HL-60 (cell line): ENCODE results near the gene CLDN2.

Experiments
- DNase-seq, 2 experiments: peaks; one replicate each; pipeline ENCODE4 v3.0.0-alpha.2; 2010 to 2020; ENCODE audit warnings: low read depth in 1 of 2, low spot score in 1 of 2
- H3K27ac ChIP-seq: fragments of 250-450 bp; sonication (Bioruptor Pico); replicated peaks from 2 replicates; pipeline ENCODE4 v1.5.1; 2020; ENCODE audit warnings: mild to moderate bottlenecking, moderate library complexity
- H3K27me3 ChIP-seq: fragments of 250-450 bp; sonication (Bioruptor Pico); 2 replicates; pipeline ENCODE4 v1.5.1; 2021; ENCODE audit warnings: mild to moderate bottlenecking, moderate library complexity; ENCODE audit not compliant: insufficient read depth, poor library complexity, severe bottlenecking
- H3K4me3 ChIP-seq: replicated peaks from 2 replicates; pipeline ENCODE4 v1.5.1; 2011; ENCODE audit warnings: mild to moderate bottlenecking, control low read depth, low read length; ENCODE audit not compliant: insufficient read depth
- GABPA ChIP-seq: IDR thresholded peaks from 2 replicates; pipeline ENCODE4 v1.6.1; 2012; ENCODE audit warnings: low read depth
- POLR2AphosphoS5 ChIP-seq: IDR thresholded peaks from 2 replicates; pipeline ENCODE4 v1.6.1; 2012; ENCODE audit warnings: low read depth
- SPI1 ChIP-seq: IDR thresholded peaks from 2 replicates; pipeline ENCODE4 v1.6.1; 2012; ENCODE audit warnings: low read depth, mild to moderate bottlenecking, borderline replicate concordance
- TF ChIP-seq, protein P1 (sequence below): IDR thresholded peaks from 2 replicates; pipeline ENCODE4 v1.6.1; 2012; ENCODE audit warnings: low read depth; ENCODE audit not compliant: insufficient replicate concordance
- TF ChIP-seq, protein P2 (sequence below): IDR thresholded peaks from one replicate; pipeline ENCODE4 v1.5.1; 2011; ENCODE audit warnings: low read length, control low read depth, inconsistent platforms; ENCODE audit not compliant: insufficient read depth

Gene CLDN2

DNA sequence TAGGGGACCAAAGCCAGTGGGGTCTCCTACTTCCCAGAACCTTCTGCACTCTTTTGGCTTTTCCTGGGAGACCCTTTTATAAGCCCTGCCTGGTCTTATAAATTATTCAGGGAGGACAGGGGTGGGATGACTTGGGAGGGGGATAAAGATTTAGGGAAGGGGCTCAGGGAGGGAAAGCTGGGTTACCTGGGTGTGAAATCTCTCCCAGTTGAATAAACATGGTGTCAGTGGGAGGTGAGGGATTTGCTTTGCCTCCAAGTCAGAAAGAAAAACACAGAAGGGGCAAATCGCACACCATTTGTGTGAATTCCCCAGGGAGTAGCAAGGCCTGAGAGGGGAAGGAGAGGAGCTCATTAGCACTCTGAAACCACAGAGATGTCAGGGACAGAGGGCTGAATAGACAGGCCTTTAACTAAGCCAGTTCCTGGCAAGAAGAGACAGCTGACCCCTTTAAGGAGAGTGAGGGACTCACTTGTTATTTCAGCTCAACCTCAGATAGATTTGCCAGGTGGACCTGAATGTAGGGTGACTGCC, 16.8 kb upstream of the CLDN2 start, which contains the start of gene RIPPLY1:
Gene RIPPLY1 (minus strand): TSS at position 51 of the 534 bp plus-strand sequence. CDS start 54 bp downstream, outside the sequence.
- Histone ChIP-seq H3K4me3 (no peak within 1 kb of the TSS), H3K27me3 (no peaks in the 10 kb centered on the region)

GRCh38 chrX:106903856-106904528, 16.2 kb upstream of the CLDN2 start:
- Histone ChIP-seq H3K27me3 (no peaks in the 10 kb centered on the region), H3K4me3 (no peak overlapping the region), H3K27ac (no peak overlapping the region)
- no peak for TF ChIP-seq SPI1
- DNase-seq = no peak

More for the DNA sequence above, 16.8 kb upstream of the CLDN2 start, which contains the start of gene RIPPLY1:
- H3K27ac ChIP-seq = no peak within 1 kb of the TSS
- DNase-seq = no peak
- no peak for TF ChIP-seq SPI1
- TF ChIP-seq GABPA = no peak
- no peak for TF ChIP-seq POLR2AphosphoS5
- TF ChIP-seq, protein P1, sequence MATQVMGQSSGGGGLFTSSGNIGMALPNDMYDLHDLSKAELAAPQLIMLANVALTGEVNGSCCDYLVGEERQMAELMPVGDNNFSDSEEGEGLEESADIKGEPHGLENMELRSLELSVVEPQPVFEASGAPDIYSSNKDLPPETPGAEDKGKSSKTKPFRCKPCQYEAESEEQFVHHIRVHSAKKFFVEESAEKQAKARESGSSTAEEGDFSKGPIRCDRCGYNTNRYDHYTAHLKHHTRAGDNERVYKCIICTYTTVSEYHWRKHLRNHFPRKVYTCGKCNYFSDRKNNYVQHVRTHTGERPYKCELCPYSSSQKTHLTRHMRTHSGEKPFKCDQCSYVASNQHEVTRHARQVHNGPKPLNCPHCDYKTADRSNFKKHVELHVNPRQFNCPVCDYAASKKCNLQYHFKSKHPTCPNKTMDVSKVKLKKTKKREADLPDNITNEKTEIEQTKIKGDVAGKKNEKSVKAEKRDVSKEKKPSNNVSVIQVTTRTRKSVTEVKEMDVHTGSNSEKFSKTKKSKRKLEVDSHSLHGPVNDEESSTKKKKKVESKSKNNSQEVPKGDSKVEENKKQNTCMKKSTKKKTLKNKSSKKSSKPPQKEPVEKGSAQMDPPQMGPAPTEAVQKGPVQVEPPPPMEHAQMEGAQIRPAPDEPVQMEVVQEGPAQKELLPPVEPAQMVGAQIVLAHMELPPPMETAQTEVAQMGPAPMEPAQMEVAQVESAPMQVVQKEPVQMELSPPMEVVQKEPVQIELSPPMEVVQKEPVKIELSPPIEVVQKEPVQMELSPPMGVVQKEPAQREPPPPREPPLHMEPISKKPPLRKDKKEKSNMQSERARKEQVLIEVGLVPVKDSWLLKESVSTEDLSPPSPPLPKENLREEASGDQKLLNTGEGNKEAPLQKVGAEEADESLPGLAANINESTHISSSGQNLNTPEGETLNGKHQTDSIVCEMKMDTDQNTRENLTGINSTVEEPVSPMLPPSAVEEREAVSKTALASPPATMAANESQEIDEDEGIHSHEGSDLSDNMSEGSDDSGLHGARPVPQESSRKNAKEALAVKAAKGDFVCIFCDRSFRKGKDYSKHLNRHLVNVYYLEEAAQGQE = no peak
- TF ChIP-seq, protein P2, sequence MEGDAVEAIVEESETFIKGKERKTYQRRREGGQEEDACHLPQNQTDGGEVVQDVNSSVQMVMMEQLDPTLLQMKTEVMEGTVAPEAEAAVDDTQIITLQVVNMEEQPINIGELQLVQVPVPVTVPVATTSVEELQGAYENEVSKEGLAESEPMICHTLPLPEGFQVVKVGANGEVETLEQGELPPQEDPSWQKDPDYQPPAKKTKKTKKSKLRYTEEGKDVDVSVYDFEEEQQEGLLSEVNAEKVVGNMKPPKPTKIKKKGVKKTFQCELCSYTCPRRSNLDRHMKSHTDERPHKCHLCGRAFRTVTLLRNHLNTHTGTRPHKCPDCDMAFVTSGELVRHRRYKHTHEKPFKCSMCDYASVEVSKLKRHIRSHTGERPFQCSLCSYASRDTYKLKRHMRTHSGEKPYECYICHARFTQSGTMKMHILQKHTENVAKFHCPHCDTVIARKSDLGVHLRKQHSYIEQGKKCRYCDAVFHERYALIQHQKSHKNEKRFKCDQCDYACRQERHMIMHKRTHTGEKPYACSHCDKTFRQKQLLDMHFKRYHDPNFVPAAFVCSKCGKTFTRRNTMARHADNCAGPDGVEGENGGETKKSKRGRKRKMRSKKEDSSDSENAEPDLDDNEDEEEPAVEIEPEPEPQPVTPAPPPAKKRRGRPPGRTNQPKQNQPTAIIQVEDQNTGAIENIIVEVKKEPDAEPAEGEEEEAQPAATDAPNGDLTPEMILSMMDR = no peak

DNA sequence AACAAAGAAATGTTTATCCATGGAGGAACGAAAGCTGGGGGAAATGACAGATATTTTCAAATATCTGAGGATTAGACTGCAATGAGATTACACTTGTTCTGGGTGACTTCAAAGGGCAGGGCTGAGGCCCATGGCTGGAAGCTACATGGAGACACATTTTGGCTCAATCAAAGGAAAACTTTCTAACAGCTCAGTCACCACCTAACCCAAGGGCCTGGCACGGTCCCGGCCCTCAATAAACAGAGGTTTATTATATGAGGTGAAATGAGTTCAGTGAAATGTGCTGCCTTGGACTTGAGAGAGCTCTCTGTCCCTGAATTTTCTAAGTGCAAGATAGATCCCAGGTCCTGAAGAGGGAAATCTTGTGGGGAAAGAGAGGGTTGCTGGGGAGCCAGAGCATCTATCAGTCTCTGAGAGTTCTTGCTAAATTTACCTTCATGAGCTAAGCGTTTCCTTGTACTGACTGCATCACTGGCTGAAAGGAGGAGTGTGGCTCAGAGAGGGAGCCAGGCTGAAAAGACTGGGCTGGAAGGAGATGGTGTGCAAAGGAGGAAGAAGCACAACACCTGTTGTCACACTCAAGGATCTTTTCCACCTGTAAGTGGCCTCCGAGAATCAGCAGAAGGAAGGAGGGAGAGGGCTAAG, 15.0 kb upstream of the CLDN2 start:
- DNase-seq = no peak
- no peaks in the 10 kb centered on the region for H3K27me3 ChIP-seq
- H3K4me3 ChIP-seq = no peak overlapping the region
- no peak for TF ChIP-seq GABPA
- TF ChIP-seq, protein P2 = no peak
- TF ChIP-seq POLR2AphosphoS5 = no peak
- TF ChIP-seq, protein P1 = no peak
- no peak for TF ChIP-seq SPI1
- H3K27ac ChIP-seq = no peak overlapping the region

GRCh38 chrX:106906361-106906760, 13.8 kb upstream of the CLDN2 start:
- no peak for DNase-seq
- TF ChIP-seq, protein P1 = no peak
- TF ChIP-seq GABPA (no peak), POLR2AphosphoS5 (no peak), SPI1 (no peak)
- TF ChIP-seq, protein P2 = no peak

More at GRCh38 chrX:106906361-106906760, 13.8 kb upstream of the CLDN2 start:
- H3K27me3 ChIP-seq = no peaks in the 10 kb centered on the region
- no peak overlapping the region for H3K4me3 ChIP-seq
- H3K27ac ChIP-seq = no peak overlapping the region
